ENCODE measurements around the gene FMOD. TPM values are rescaled to one million over a fixed set of nuclear protein-coding genes. Genes with fewer than 3 reads are reported as not detected.
A peak's percentile ranks its signal among the peaks of the same experiment; 100 is the strongest.
"Not testable (repeated sequence)": the region's sequence is repeated elsewhere in the genome, so short reads cannot be mapped to it uniquely, and the experiment has no call there.

The FMOD gene
- total RNA-seq, 1 donor = not detected

GRCh38 chr1:203325026-203325417 is 25.9 kb downstream of the FMOD start:
- Histone ChIP-seq H3K9me3 (ENCODE audit: low read depth, low read length) (no peaks in the 10 kb centered on the region), H3K27me3 (ENCODE audit: insufficient read depth, low read length) (no peaks in the 10 kb centered on the region), H3K4me3 (ENCODE audit: low read length) (no peak overlapping the region), H3K4me1 (ENCODE audit: insufficient read depth, low read length) (peaks cover 81% of the 10 kb centered on the region)

DNA sequence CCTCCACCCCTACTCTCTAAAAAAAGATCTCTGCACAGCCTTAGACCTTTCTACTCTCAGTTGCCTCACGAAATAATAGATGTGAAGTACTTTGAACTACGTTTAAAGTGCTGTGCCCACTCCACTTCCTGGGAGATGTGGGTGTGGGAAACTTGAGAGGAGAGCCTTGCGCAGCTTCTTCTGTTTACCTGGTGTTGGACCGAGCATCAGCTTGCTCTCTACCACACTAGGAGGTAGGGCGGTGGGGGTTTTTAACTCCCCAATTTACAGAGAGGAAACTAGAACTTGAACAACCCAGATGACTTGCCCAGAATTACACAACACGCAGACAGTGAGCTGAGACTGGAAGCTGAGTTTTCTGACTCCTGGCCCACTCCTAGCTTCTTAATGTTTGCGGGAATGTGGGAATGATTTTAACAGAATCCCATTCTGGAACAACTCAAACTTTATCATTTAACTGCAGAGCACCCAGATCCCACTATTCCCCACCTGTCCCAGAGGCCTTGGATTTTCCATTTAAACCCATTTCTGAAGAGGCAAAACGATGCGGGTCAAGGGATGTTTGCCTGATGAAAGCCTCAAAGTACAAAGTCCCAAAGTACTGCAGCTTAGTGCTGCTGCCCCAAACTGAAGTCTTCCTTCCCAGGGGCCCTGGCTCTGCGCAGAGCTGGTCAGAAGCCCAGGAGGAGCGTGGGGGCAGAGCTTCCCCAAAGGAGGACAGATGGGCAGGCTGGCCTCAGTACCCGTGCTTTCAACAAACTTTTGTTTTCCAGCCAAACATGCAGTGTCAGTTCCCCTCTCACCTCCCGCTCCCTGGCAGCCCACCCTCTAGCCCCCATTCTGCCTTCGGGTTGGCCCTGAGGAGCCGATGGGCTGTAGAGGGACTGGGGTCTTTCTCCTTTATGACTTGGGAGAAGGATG is 26.6 kb downstream of the FMOD start:
- Histone ChIP-seq H3K27me3 (ENCODE audit: insufficient read depth, low read length) (no peaks in the 10 kb centered on the region), H3K4me3 (ENCODE audit: low read length) (no peak overlapping the region), H3K9me3 (ENCODE audit: low read depth, low read length) (no peaks in the 10 kb centered on the region), H3K4me1 (ENCODE audit: insufficient read depth, low read length) (peaks cover 87% of the 10 kb centered on the region)

GRCh38 chr1:203323587-203323986 is 27.3 kb downstream of the FMOD start:
- Histone ChIP-seq H3K9me3 (ENCODE audit: low read depth, low read length) (no peaks in the 10 kb centered on the region), H3K4me1 (ENCODE audit: insufficient read depth, low read length) (peaks cover 95% of the 10 kb centered on the region), H3K4me3 (ENCODE audit: low read length) (no peak overlapping the region), H3K27me3 (ENCODE audit: insufficient read depth, low read length) (no peaks in the 10 kb centered on the region)

DNA sequence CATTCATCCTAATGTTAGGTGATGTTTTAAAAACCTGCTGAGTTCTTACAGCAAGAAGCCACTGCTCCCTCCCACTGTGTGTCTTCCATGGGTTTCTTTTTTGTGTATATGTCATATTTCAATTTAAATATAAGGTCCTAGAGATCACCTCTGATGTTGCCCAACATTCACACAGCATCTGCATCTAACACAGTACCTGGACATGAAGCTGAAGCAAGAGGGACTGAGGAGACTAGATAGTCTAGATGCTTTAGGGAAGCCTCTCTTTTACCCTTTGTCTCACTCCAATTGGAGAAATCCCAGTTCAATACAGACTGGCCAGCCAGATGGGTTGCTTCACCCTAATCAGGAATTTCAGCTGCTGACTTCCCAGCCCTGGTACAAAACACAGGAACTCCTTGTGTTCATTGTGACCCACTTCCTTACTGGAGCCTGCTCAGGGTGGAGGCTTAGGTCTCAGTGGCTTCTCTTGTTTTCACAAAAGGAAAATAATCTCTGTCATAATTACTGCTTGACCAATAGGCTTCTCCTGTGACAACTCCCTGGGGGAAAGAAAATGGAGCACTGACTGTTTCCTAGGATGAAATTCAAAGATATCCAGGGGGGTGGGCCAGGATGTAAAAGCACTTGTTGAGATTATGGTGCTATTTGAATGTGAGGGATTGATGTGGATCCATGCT is 28.3 kb downstream of the FMOD start:
- Histone ChIP-seq H3K4me3 (ENCODE audit: low read length) (no peak overlapping the region), H3K27me3 (ENCODE audit: insufficient read depth, low read length) (no peaks in the 10 kb centered on the region), H3K4me1 (ENCODE audit: insufficient read depth, low read length) (peaks cover 90% of the 10 kb centered on the region), H3K9me3 (ENCODE audit: low read depth, low read length) (no peaks in the 10 kb centered on the region)

- no peaks in the 10 kb centered on the region for H3K27me3 ChIP-seq (ENCODE audit: insufficient read depth, low read length)
- peaks cover 82% of the 10 kb centered on the region for H3K4me1 ChIP-seq (ENCODE audit: insufficient read depth, low read length)
- no peak overlapping the region for H3K4me3 ChIP-seq (ENCODE audit: low read length)
- H3K9me3 ChIP-seq (ENCODE audit: low read depth, low read length) = no peaks in the 10 kb centered on the region
These were observed 29.5 kb downstream of the FMOD start for GRCh38 chr1:203321273-203322052.

DNA sequence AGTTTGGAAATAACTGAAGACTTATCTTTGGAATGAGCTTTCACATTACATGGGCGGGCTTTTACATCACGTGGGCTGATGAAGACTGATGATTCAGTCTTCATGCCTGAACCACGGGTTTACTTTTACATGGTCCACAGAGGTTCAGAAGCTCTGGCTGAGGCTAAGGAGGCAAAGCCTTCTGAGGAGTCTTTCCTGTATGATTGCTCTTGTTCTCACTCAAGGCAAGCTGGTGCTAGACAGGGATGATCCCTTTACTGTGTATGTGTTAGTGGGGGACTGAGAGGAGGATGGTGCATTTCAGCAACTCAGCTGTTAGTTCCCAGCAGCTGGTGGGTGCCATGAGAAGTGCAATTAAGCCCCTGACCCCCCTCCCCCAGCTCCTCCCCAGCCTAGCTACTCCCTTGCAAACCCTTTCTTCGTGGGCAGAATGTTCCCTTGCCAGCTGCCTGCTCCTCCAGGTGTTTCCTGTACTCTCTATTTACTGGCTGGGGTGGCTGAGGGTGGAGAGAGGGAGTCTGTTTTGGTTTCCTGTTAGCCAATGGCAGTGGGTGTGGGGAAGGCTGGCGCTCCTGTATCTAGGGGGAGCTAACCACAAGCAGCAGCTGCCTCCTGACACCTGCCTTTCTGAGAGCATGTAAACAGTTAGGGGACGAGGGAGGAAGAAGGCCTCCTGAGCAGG is 30.2 kb downstream of the FMOD start:
- Histone ChIP-seq H3K9me3 (ENCODE audit: low read depth, low read length) (no peaks in the 10 kb centered on the region), H3K4me3 (ENCODE audit: low read length) (no peak overlapping the region), H3K4me1 (ENCODE audit: insufficient read depth, low read length) (peaks cover 74% of the 10 kb centered on the region), H3K27me3 (ENCODE audit: insufficient read depth, low read length) (no peaks in the 10 kb centered on the region)

- no peak overlapping the region for H3K4me3 ChIP-seq (ENCODE audit: low read length)
- H3K9me3 ChIP-seq (ENCODE audit: low read depth, low read length) = no peaks in the 10 kb centered on the region
- no peaks in the 10 kb centered on the region for H3K27me3 ChIP-seq (ENCODE audit: insufficient read depth, low read length)
- peaks cover 49% of the 10 kb centered on the region for H3K4me1 ChIP-seq (ENCODE audit: insufficient read depth, low read length)
These were observed 32.7 kb downstream of the FMOD start for GRCh38 chr1:203318229-203318517.

DNA sequence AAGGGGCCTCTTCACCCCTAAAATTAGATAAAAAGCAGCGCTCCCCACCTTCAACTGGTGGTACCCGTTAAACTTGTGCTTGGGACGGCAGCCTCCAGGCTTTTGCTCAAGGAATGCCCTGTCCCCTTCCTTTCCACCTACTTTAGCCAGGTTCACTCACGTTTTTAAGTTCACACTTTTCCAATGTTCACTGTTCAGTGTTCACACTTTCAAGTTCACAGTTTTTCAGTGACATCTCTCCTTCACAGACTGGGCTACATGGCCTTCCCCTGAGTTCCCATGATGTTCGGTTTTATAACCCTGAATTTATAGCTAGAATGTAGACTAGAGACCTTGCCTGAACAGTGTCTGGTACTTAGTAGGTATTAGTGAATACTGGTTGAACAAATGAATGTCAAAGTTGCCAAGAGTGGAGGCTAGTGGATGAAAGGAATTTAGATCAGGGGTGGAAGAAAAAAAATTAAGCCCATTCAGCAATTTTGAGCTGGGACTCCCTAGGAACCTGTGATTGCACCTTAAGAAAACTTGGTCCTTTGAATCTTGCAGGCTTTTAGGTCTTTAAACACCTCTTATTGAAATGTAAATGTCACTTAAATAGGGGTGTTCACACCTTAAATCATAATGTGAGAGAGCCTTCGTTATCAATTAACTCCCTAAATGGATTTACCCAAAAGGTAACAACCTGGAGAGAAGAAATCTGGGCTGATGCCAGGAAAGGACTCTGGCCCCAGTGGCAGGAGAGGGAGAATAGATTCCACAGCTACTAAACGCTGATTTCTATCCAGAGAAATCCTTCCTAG is 33.3 kb downstream of the FMOD start:
- Histone ChIP-seq H3K27me3 (ENCODE audit: insufficient read depth, low read length) (no peaks in the 10 kb centered on the region), H3K4me1 (ENCODE audit: insufficient read depth, low read length) (peaks cover 43% of the 10 kb centered on the region)

GRCh38 chr1:203316626-203317093 is 34.3 kb downstream of the FMOD start:
- H3K27me3 ChIP-seq (ENCODE audit: insufficient read depth, low read length) = no peaks in the 10 kb centered on the region
- peaks cover 41% of the 10 kb centered on the region for H3K4me1 ChIP-seq (ENCODE audit: insufficient read depth, low read length)
- H3K4me3 ChIP-seq (ENCODE audit: low read length) = no peak overlapping the region
- no peaks in the 10 kb centered on the region for H3K9me3 ChIP-seq (ENCODE audit: low read depth, low read length)

More for the DNA sequence above, 33.3 kb downstream of the FMOD start:
- H3K4me3 ChIP-seq (ENCODE audit: low read length) = no peak overlapping the region
- no peaks in the 10 kb centered on the region for H3K9me3 ChIP-seq (ENCODE audit: low read depth, low read length)

- not testable (repeated sequence) for H3K4me3 ChIP-seq (ENCODE audit: low read length); H3K9me3 ChIP-seq (ENCODE audit: low read depth, low read length); H3K27me3 ChIP-seq (ENCODE audit: insufficient read depth, low read length)
- peaks cover 39% of the 10 kb centered on the region for H3K4me1 ChIP-seq (ENCODE audit: insufficient read depth, low read length)
These were observed 36.7 kb downstream of the FMOD start for GRCh38 chr1:203314025-203314759.

DNA sequence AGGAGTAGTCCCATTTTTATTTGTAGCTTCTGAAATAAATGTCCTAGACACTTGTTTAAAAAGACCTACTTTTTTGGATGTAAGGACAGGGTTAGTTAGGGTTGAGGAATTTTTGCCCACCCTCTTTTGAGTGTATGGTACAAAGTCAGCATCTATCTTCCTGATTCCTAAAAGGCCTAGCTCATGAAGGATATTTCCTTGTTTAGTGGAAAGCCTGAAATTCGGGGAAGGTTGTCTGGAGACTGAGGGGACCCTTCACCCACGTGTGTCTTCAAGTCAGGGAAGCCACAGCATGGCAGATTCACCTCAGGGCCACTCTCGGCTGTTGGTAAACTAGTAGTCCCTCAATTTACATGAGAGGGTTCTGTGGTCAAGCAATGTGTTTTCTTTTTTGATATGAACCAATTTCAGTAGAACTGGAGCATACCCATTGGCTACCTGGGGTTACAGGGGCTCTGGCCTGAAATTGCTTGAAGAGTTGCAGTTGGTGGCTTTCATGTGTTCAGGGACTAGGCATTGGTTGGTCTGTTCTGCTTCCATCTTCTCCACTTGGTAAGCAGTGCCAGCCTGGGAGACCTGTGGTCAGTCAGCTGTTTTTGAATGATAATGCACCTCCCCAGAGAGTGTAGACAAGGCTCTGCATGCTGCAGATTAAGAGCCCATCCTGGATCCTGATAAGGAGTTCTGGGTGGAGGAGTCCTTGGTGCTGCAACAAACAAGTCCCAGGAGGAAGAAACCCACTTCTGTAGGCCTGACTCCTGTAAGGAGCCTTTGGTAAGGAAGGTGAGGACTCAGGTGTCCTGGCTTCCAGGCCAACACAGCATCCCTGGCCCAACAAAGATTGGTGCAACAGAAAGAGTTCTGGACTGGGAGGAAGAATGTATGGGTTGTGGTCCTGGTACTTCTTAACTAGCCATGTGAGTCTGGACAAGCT is 39.3 kb downstream of the FMOD start:
- no peaks in the 10 kb centered on the region for H3K9me3 ChIP-seq (ENCODE audit: low read depth, low read length)
- peaks cover 55% of the 10 kb centered on the region for H3K4me1 ChIP-seq (ENCODE audit: insufficient read depth, low read length)
- no peak overlapping the region for H3K4me3 ChIP-seq (ENCODE audit: low read length)
- no peaks in the 10 kb centered on the region for H3K27me3 ChIP-seq (ENCODE audit: insufficient read depth, low read length)

- Histone ChIP-seq H3K9me3 (ENCODE audit: low read depth, low read length) (no peaks in the 10 kb centered on the region), H3K27me3 (ENCODE audit: insufficient read depth, low read length) (no peaks in the 10 kb centered on the region), H3K4me1 (ENCODE audit: insufficient read depth, low read length) (peaks cover 69% of the 10 kb centered on the region), H3K4me3 (ENCODE audit: low read length) (peak overlapping the region; percentile 100)
These were observed 42.0 kb downstream of the FMOD start for GRCh38 chr1:203308923-203309331.
